ENCODE data around the gene RBPJ. TPM values are rescaled to one million over a fixed set of nuclear protein-coding genes. Genes with fewer than 3 reads are reported as not detected.

RBPJ gene
- total RNA-seq, 2 donors from 2014 or later = 32.7 to 37.9 TPM

DNA sequence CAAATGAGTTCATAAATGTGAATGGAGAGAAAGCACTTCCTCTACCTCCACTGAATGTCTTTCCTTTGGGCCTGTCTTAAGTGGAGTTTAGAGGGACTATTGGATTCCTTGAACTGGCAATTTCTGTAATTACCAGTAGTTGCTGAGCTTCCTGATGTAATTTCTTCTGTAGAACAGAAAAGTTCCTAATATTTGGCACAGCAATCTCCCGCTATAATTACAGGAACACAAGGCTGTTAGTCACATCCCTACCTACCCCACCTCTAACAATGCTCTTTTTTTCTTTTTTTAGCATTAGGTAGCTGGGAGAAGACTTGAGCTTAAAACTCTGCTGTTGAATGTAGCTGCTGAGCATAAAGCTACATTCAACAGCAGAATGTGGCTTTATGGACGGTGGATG lies 24.8 kb upstream of the RBPJ start:
- WGBS, 2 donors = 87 to 90% methylated on average over 2 of the region's 2 CpGs
- TF ChIP-seq, protein P1, sequence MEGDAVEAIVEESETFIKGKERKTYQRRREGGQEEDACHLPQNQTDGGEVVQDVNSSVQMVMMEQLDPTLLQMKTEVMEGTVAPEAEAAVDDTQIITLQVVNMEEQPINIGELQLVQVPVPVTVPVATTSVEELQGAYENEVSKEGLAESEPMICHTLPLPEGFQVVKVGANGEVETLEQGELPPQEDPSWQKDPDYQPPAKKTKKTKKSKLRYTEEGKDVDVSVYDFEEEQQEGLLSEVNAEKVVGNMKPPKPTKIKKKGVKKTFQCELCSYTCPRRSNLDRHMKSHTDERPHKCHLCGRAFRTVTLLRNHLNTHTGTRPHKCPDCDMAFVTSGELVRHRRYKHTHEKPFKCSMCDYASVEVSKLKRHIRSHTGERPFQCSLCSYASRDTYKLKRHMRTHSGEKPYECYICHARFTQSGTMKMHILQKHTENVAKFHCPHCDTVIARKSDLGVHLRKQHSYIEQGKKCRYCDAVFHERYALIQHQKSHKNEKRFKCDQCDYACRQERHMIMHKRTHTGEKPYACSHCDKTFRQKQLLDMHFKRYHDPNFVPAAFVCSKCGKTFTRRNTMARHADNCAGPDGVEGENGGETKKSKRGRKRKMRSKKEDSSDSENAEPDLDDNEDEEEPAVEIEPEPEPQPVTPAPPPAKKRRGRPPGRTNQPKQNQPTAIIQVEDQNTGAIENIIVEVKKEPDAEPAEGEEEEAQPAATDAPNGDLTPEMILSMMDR (IDR thresholded peaks at IDR 0.05) = no peak
- TF ChIP-seq POLR2A (IDR thresholded peaks at IDR 0.05) = no peak
- Histone ChIP-seq H3K4me3 (no peak overlapping the region), H3K27ac (no peak overlapping the region), H3K4me1 (no peaks in the 10 kb centered on the region), H3K36me3 (replicated peaks in 1 of 2; ENCODE audit: insufficient read depth in 1 of 2, low read depth in 2 of 2) (no peaks in the 10 kb centered on the region), H3K27me3 (no peaks in the 10 kb centered on the region), H3K9me3 (no peaks in the 10 kb centered on the region)
- DNase-seq (no peak), ATAC-seq (no peak)
- intact Hi-C loops (cut with DNase I) = no loop called here

DNA sequence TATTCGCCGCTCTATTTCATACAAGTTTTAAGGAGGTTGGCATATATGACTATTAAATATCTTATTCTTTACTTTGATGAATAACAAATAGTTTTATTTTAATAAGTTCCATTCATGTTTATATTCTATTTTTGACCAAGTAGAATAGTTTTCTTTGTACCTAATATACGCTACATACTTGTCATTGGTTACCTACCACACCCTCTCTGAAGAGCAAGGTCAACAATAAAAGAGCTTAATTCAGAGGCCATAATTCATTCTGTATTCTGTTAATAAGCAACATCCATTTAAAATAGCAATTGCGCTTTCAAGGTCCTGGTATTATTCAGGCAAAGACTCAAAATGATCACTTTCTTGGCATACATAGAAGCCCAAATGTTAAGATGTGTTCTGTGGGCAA lies 24.3 kb upstream of the RBPJ start:
- intact Hi-C loops (cut with DNase I) = no loop called here
- ATAC-seq = no peak

DNA sequence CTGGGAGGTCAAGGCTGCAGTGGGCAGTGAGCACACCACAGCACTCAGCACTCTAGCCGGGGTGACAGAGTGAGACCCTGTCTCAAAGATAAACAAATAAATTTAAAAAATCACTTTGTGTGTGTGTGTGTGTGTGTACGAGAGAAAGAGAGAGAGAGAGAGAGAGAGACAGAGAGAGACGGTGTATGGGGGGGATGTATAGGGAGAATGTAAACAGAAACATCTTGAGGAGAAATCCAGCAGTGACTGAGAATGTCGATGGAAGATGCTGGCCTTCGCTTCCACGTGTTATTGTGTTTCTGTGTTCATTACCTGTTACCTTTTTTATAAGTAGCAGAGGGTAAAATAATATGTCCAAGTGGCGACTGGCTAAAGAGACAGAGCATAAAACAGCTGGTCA lies 23.6 kb upstream of the RBPJ start:
- no peaks in the 10 kb centered on the region for H3K4me1 ChIP-seq
- DNase-seq = no peak
- no peaks in the 10 kb centered on the region for H3K27me3 ChIP-seq
- no peak overlapping the region for H3K27ac ChIP-seq
- no peaks in the 10 kb centered on the region for H3K9me3 ChIP-seq
- WGBS, 2 donors = 88 to 89% methylated on average over 7 of the region's 7 CpGs
- intact Hi-C loops (cut with DNase I) = no loop called here
- no peak overlapping the region for H3K4me3 ChIP-seq
- no peak for TF ChIP-seq POLR2A (IDR thresholded peaks at IDR 0.05)
- TF ChIP-seq, protein P1 (IDR thresholded peaks at IDR 0.05) = no peak
- no peak for ATAC-seq
- no peaks in the 10 kb centered on the region for H3K36me3 ChIP-seq (replicated peaks in 1 of 2; ENCODE audit: insufficient read depth in 1 of 2, low read depth in 2 of 2)

More for the DNA sequence above, 24.3 kb upstream of the RBPJ start:
- no peaks in the 10 kb centered on the region for H3K9me3 ChIP-seq
- no peaks in the 10 kb centered on the region for H3K36me3 ChIP-seq (replicated peaks in 1 of 2; ENCODE audit: insufficient read depth in 1 of 2, low read depth in 2 of 2)
- no peaks in the 10 kb centered on the region for H3K27me3 ChIP-seq
- WGBS, 2 donors = 78 to 83% methylated on average over 4 of the region's 4 CpGs
- TF ChIP-seq, protein P1 (IDR thresholded peaks at IDR 0.05) = no peak
- no peak for TF ChIP-seq POLR2A (IDR thresholded peaks at IDR 0.05)
- DNase-seq = no peak
- no peak overlapping the region for H3K4me3 ChIP-seq
- no peaks in the 10 kb centered on the region for H3K4me1 ChIP-seq
- no peak overlapping the region for H3K27ac ChIP-seq

DNA sequence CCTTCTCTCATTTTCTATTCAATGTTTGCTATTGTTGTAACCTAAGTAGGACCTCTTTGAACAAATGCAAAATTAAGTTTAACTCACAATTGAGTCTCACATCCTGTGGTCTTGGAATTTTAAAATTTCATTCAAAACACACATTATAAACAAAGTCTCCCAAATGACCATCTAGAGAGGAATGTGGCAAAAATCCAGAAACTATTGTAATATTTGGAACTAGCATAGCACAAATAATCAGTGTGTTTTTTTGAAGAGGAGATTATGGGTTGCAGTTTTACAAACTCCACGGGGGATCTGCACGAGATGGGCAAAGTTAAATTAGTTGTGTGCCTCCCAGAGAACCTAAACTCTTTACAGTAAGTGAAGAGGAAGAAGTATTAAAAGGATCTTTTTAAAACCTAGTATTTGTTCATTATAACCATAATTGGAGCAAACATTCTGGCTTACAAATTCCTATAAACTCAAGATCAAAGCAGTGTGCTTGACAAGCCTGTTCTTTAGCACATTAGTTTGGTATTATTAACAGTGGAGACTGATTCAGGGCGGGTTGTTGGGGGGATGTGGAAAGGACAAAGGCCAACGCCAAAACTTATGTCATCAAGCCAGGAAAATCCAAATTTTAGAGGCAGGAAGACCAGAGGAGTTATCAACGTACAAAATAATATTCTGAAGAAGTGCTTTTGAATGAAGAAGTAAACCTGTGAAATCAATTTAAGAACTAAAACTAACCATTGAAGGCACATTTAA lies 22.4 kb upstream of the RBPJ start:
- Histone ChIP-seq H3K27me3 (no peaks in the 10 kb centered on the region), H3K9me3 (no peaks in the 10 kb centered on the region), H3K27ac (no peak overlapping the region), H3K36me3 (replicated peaks in 1 of 2; ENCODE audit: insufficient read depth in 1 of 2, low read depth in 2 of 2) (no peaks in the 10 kb centered on the region), H3K4me1 (no peaks in the 10 kb centered on the region), H3K4me3 (no peak overlapping the region)
- DNase-seq = no peak
- no peak for ATAC-seq
- 59 to 62% methylated on average over 5 of the region's 5 CpGs for WGBS, 2 donors
- TF ChIP-seq, protein P1 (IDR thresholded peaks at IDR 0.05) = no peak
- TF ChIP-seq POLR2A (IDR thresholded peaks at IDR 0.05) = no peak
- intact Hi-C loops (cut with DNase I) = no loop called here

Measured in body of pancreas (tissue), 4 donors.